ENCODE measurements around the gene WBP2.
"Not testable (repeated sequence)": the region's sequence is repeated elsewhere in the genome, so short reads cannot be mapped to it uniquely, and the experiment has no call there.

The WBP2 gene

GRCh38 chr17:75865404-75866188, 10.5 kb upstream of the WBP2 start:
- DNase-seq, result not testable (repeated sequence)

GRCh38 chr17:75864887-75865286, 9.8 kb upstream of the WBP2 start:
- not testable (repeated sequence) for DNase-seq

GRCh38 chr17:75864448-75864871, 9.3 kb upstream of the WBP2 start:
- DNase-seq, result no peak

- DNase-seq, result no peak
Measured at GRCh38 chr17:75861927-75862317, 6.8 kb upstream of the WBP2 start.

GRCh38 chr17:75859358-75859757, 4.2 kb upstream of the WBP2 start:
- not testable (repeated sequence) for DNase-seq

GRCh38 chr17:75856062-75856756, 1.1 kb upstream of the WBP2 start:
- peak; percentile 23 to 28 for DNase-seq

- DNase-seq, result no peak
Measured at GRCh38 chr17:75854881-75855309, 240 bp downstream of the WBP2 start.

- no peak for DNase-seq
Measured at GRCh38 chr17:75854101-75854748, 910 bp downstream of the WBP2 start.

- DNase-seq, result no peak
Measured at GRCh38 chr17:75853433-75853832, 1.7 kb downstream of the WBP2 start.

GRCh38 chr17:75851693-75851991, 3.5 kb downstream of the WBP2 start:
- DNase-seq, result not testable (repeated sequence)

- DNase-seq, result no peak
Measured at GRCh38 chr17:75850928-75851692, 4.0 kb downstream of the WBP2 start.

- DNase-seq, result no peak
Measured at GRCh38 chr17:75849724-75850123, 5.4 kb downstream of the WBP2 start.

GRCh38 chr17:75849279-75849646, 5.9 kb downstream of the WBP2 start:
- no peak for DNase-seq

- DNase-seq, result peak; percentile 47 to 51
Measured at GRCh38 chr17:75848523-75849278, 6.4 kb downstream of the WBP2 start.

- no peak for DNase-seq
Measured at GRCh38 chr17:75847614-75848522, 7.3 kb downstream of the WBP2 start.

GRCh38 chr17:75846692-75847613, 8.2 kb downstream of the WBP2 start:
- no peak for DNase-seq

GRCh38 chr17:75845933-75846691, 9.0 kb downstream of the WBP2 start:
- DNase-seq, result no peak

GRCh38 chr17:75845058-75845711, 9.9 kb downstream of the WBP2 start:
- peak; percentile 95 to 98 for DNase-seq

- DNase-seq, result peak in 1 of 2 experiments; percentile 72
Measured at GRCh38 chr17:75844530-75845057, 10.5 kb downstream of the WBP2 start.
